ENCODE measurements around the gene LIN7A.

The LIN7A gene

DNA sequence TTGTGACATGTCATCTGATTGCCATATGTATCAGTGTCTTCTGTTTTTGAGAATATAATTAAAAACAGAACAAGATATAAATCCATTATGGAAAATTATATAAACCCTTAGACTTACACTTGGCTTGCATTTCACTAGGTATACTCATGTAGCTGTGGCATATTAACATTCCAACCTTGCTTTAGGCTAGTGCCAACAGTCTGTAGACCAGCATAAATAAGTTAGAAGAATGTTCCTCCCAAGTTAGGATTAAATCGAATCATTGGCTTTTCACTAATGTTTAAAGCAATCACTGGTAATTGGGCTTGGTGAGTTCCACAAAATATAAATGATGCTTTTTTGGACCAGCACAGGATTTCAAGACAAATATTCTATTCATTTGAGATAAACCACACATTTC is 103.0 kb downstream of the LIN7A start:
- DNase-seq, result no peak
- no peak for ATAC-seq (replicated peaks)

DNA sequence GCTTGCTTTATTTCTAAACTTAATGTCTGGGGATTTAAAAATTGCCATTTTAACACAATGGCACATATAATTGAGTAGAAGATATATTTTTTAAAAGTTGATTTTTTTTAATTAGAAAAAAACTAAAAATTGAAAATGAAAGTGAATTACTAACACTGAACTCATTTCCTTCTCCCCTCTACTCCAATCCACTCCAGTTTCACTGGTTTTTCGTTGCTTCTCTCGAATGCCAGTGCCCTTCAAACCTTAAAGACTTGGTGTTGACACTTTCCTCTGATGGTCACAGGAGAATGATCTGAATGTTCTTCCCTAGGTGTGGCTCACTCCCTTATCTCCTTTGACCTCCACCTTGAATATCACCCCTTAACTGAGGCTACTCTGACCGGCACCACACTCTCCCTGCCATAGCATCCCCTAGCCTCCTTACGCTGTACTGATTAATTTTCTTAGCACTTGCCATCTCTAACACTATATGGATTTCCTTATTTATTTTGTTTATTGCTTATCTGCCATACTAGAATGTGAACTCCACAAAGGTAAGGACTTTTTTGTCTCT is 107.1 kb downstream of the LIN7A start:
- Mint-ChIP-seq H3K27me3 (no peaks in the 10 kb centered on the region), H3K4me3 (no peak overlapping the region), H3K4me1 (ENCODE audit: low read depth in 2 of 2) (no peaks in the 10 kb centered on the region), H3K27ac (no peak overlapping the region), H3K9me3 (peaks cover 14 to 22% of the 10 kb centered on the region in 2 donors), H3K36me3 (ENCODE audit: insufficient read depth) (no peaks in the 10 kb centered on the region)
- ATAC-seq (replicated peaks) (no peak), DNase-seq (no peak)

More for the DNA sequence above, 103.0 kb downstream of the LIN7A start:
- Mint-ChIP-seq H3K4me3 (no peak overlapping the region), H3K4me1 (ENCODE audit: low read depth in 2 of 2) (no peaks in the 10 kb centered on the region), H3K27ac (no peak overlapping the region), H3K27me3 (no peaks in the 10 kb centered on the region), H3K36me3 (ENCODE audit: insufficient read depth) (no peaks in the 10 kb centered on the region), H3K9me3 (peaks cover 16 to 23% of the 10 kb centered on the region in 2 donors)

DNA sequence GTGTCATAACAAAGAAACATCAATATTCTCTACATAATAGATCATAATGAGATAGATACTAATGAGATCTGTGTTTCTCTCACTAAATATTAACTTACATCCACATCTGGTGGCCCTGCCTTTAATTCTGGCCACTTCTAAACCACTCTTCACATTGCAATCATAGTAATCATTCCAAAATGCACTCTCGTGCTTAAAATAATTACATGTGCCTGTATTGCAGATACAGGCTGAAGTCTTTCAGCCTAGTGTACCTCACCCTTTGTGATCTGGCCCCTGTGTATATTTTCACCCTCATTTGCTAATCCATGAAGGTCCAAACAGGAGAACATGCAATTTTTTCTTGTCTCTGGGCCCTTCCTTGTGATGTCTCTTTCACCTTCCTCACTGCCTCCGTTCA is 108.0 kb downstream of the LIN7A start:
- no peaks in the 10 kb centered on the region for H3K27me3 Mint-ChIP-seq
- H3K9me3 Mint-ChIP-seq, result peaks cover 14 to 22% of the 10 kb centered on the region in 2 donors
- no peak for DNase-seq
- H3K36me3 Mint-ChIP-seq (ENCODE audit: insufficient read depth), result no peaks in the 10 kb centered on the region
- H3K4me1 Mint-ChIP-seq (ENCODE audit: low read depth in 2 of 2), result no peaks in the 10 kb centered on the region
- H3K4me3 Mint-ChIP-seq, result no peak overlapping the region
- ATAC-seq (replicated peaks), result no peak
- no peak overlapping the region for H3K27ac Mint-ChIP-seq

DNA sequence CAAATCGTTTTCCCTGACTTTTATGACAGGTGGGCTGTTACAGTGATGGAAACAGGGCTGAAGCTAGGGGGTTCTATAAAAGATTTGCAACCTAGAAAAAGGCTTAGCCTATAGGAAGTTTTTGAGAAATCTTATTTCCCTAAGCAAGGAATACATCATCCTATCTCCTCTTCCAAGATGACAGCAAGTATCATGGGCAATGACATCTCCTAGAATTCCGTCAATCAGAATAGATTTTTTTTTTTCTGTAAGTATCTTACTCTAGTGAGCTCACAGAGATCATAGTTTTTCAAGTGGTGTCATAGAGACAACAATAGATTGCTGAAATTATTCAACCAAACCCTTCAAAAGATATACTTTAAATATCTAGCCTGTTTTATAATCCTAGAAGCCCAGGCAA is 112.2 kb downstream of the LIN7A start:
- H3K27me3 Mint-ChIP-seq, result no peaks in the 10 kb centered on the region
- no peak for DNase-seq
- no peak overlapping the region for H3K4me3 Mint-ChIP-seq
- H3K4me1 Mint-ChIP-seq (ENCODE audit: low read depth in 2 of 2), result no peaks in the 10 kb centered on the region
- ATAC-seq (replicated peaks), result no peak
- H3K9me3 Mint-ChIP-seq, result peaks cover 4 to 9% of the 10 kb centered on the region in 2 donors
- no peak overlapping the region for H3K27ac Mint-ChIP-seq
- peaks cover 4% of the 10 kb centered on the region for H3K36me3 Mint-ChIP-seq (ENCODE audit: insufficient read depth)

DNA sequence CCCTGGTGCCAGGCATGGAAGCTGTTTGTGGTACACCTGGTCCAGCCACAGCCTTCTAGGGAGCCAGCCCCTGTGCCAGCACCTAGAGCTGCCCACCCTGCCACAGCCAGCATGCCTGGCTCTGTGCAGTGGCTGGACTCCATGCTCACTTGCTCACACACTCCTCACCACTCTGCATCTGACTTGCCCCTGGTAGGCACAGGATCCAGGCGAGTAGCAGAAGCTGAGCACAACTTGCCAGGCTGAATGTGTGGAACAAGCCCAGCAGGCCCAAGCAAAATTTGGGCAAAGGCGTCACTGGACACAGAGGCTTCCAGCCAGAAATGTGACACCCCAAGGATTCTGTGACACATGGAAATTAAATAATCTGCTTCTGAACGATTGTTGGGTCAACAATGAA is 114.3 kb downstream of the LIN7A start:
- H3K9me3 Mint-ChIP-seq, result peaks cover 0 to 4% of the 10 kb centered on the region in 2 donors
- no peak for ATAC-seq (replicated peaks)
- H3K36me3 Mint-ChIP-seq (ENCODE audit: insufficient read depth), result peaks cover 4% of the 10 kb centered on the region
- no peak overlapping the region for H3K4me3 Mint-ChIP-seq
- no peaks in the 10 kb centered on the region for H3K4me1 Mint-ChIP-seq (ENCODE audit: low read depth in 2 of 2)
- H3K27ac Mint-ChIP-seq, result no peak overlapping the region
- no peak for DNase-seq
- H3K27me3 Mint-ChIP-seq, result no peaks in the 10 kb centered on the region

DNA sequence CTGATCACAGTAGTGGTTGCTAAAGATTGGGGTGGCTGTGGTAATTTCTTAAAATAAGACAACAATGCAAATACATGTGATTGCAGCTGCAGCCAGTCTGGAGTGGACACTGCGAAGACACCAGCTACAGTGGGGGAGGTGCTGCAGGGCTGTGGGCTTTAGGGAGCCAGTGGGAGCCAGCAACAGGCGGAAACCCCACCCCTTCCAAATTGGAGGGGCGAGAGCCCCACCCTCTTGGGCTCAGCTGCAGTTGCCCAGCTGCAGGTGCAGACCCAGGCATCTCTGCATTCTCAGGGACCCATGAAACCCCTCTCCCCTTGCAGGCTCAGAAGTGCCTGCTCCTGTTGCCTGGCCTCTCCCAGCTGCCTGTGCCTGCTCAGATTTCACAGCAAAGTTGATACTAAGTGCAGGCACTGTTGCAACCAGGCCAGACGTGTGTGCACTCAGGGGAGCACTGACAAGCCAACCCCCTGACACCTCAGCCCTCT is 116.2 kb downstream of the LIN7A start:
- no peaks in the 10 kb centered on the region for H3K4me1 Mint-ChIP-seq (ENCODE audit: low read depth in 2 of 2)

DNA sequence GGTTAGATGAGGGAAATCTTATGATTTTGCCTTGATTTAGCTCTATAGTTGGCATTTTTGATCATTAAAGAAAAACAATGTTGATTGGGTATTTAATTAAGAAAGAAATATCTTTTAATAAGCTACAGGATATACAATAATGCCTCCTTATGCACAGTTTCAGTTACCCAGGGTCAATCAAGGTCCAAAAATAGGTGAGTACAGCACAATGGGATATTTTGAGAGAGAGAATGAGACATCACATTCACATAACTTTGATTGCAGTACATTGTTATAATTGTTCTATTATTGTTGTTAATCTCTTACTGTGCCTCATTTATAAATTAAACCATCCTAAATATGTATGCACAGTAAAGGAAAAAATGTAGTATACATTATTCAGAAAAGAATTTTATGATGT is 118.9 kb downstream of the LIN7A start:
- no peak for ATAC-seq (replicated peaks)
- DNase-seq, result no peak
- Mint-ChIP-seq H3K27ac (no peak overlapping the region), H3K36me3 (ENCODE audit: insufficient read depth) (peaks cover 4% of the 10 kb centered on the region), H3K27me3 (no peaks in the 10 kb centered on the region), H3K9me3 (peaks cover 0 to 1% of the 10 kb centered on the region in 2 donors), H3K4me3 (no peak overlapping the region), H3K4me1 (ENCODE audit: low read depth in 2 of 2) (no peaks in the 10 kb centered on the region)

More for the DNA sequence above, 116.2 kb downstream of the LIN7A start:
- peaks cover 4% of the 10 kb centered on the region for H3K36me3 Mint-ChIP-seq (ENCODE audit: insufficient read depth)
- H3K9me3 Mint-ChIP-seq, result peaks cover 0 to 1% of the 10 kb centered on the region in 2 donors
- no peak for DNase-seq
- H3K4me3 Mint-ChIP-seq, result no peak overlapping the region
- H3K27me3 Mint-ChIP-seq, result no peaks in the 10 kb centered on the region
- H3K27ac Mint-ChIP-seq, result no peak overlapping the region
- no peak for ATAC-seq (replicated peaks)

DNA sequence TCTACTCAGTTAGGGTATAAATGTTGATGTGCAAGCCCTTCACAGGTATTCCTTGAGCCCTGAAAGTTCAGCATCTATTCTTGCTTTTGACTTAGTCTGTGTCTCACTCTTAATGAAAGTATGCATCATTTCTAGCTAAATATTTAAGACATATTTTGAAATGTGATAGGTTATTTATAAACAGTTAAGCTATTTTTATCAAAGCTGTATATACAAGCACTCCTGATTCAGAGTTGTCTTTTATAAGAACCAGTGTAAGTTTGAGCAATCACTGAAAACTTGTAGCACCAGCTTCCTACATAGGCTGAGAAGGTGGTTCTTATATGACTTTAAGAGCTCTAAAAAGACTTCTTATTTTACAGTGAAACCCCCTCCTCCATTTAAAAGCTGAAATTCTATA is 122.4 kb downstream of the LIN7A start:
- DNase-seq (no peak), ATAC-seq (replicated peaks) (no peak)
- H3K27me3 Mint-ChIP-seq, result no peaks in the 10 kb centered on the region
- no peaks in the 10 kb centered on the region for H3K4me1 Mint-ChIP-seq (ENCODE audit: low read depth in 2 of 2)
- no peak overlapping the region for H3K4me3 Mint-ChIP-seq
- no peak overlapping the region for H3K27ac Mint-ChIP-seq
- H3K36me3 Mint-ChIP-seq (ENCODE audit: insufficient read depth), result no peaks in the 10 kb centered on the region
- H3K9me3 Mint-ChIP-seq, result peaks cover 0 to 4% of the 10 kb centered on the region in 2 donors

DNA sequence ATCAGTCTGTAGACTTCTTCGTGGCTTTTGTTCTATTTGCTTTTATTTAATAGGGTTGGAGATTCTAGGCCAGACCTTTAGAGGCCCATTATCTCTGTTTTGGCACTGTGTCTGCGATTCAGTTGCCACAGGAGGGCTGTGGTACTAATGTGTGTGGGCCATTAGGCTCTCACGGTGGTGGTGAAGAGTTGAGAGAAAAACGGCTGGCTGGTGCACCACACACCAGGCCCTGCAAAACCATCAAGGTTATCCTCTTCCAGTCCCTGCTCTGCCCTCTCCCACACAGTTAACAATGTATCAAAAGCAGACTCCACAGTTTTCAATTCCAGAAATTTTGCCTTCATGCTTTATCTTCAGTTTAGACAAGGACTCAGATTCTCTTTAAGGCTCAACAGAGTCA is 123.3 kb downstream of the LIN7A start:
- Mint-ChIP-seq H3K36me3 (ENCODE audit: insufficient read depth) (no peaks in the 10 kb centered on the region), H3K9me3 (peaks cover 0 to 4% of the 10 kb centered on the region in 2 donors), H3K27ac (no peak overlapping the region), H3K4me1 (ENCODE audit: low read depth in 2 of 2) (no peaks in the 10 kb centered on the region), H3K4me3 (no peak overlapping the region), H3K27me3 (no peaks in the 10 kb centered on the region)
- ATAC-seq (replicated peaks) (no peak), DNase-seq (no peak)

DNA sequence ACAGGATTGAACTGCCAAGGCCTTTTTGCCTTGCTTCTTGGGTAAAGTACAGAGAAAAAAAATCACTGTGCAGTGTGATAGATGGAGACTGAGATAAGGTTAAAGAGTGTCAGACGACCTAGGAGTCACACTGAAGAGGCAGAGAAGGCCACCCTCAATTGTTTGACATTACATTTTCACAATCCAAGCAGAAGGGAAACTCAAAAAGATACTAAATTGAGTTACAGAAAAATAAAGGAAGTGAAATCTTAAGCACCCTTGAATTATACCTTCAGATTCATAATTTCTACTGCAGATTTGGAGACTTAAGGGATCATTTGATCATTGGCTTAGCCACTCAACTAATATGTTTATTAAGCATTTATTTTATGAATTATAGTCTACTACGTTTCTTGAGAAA is 123.9 kb downstream of the LIN7A start:
- Mint-ChIP-seq H3K4me1 (ENCODE audit: low read depth in 2 of 2) (no peaks in the 10 kb centered on the region), H3K9me3 (peaks cover 0 to 4% of the 10 kb centered on the region in 2 donors), H3K36me3 (ENCODE audit: insufficient read depth) (no peaks in the 10 kb centered on the region), H3K27ac (no peak overlapping the region), H3K27me3 (no peaks in the 10 kb centered on the region), H3K4me3 (no peak overlapping the region)
- ATAC-seq (replicated peaks) (no peak), DNase-seq (no peak)

DNA sequence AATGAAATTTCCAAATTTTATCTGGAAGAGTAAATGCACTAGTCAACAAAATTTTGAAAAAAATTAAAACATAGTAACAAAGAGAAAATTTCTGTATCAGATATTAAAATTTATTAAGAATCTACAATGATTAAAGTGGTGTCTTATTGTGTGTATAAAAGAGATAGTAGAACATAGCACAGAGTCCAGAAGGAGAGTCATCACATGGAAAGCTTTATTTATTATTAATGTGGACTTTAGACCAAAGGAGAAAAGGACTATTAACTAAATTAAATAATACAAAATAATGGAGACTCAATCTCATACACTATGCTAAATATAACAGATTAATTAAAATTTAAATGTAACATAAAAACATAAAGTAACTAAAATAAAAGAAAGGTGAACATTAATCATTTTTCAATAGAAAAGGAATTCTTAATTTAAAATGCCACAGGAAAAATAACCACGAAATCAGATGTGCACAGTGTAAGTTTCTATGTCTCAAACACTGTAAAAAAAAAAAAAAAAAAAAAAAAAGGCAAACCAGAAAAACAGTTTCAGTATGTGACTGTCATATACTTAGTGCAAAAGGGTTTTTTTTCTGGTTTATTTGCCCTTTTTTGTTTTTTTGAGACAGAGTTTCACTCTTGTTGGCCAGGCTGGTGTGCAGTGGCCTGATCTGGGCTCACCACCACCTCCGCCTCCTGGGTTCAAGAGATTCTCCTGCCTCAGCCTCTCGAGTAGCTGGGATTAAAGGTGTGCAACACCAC is 125.6 kb downstream of the LIN7A start:
- H3K4me3 Mint-ChIP-seq, result no peak overlapping the region
- no peaks in the 10 kb centered on the region for H3K27me3 Mint-ChIP-seq
- ATAC-seq (replicated peaks), result no peak
- DNase-seq, result no peak
- H3K36me3 Mint-ChIP-seq (ENCODE audit: insufficient read depth), result no peaks in the 10 kb centered on the region
- H3K4me1 Mint-ChIP-seq (ENCODE audit: low read depth in 2 of 2), result no peaks in the 10 kb centered on the region
- H3K27ac Mint-ChIP-seq, result no peak overlapping the region
- H3K9me3 Mint-ChIP-seq, result peaks cover 4 to 7% of the 10 kb centered on the region in 2 donors

DNA sequence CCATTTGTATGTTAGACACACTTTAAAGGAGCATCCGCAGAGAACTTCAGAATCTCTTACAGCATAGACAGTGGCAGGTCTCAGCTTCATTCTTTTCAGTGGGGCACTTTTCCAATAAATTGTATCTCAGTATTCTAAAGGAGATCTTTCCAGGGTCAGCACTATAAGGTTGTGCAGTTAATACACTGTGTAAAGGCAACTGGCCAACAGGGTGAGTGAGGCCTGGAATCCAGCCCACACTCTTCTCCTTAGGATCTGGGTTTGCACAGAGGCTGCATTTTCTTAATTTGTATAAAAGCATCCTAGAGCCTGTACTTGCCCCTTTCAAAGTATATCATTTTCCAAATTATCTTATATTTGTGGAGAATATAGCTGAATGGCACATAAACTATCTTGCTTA is 126.9 kb downstream of the LIN7A start:
- H3K9me3 Mint-ChIP-seq, result peaks cover 4 to 7% of the 10 kb centered on the region in 2 donors
- H3K27me3 Mint-ChIP-seq, result no peaks in the 10 kb centered on the region
- H3K27ac Mint-ChIP-seq, result no peak overlapping the region
- no peak overlapping the region for H3K4me3 Mint-ChIP-seq
- no peak for ATAC-seq (replicated peaks)
- no peaks in the 10 kb centered on the region for H3K36me3 Mint-ChIP-seq (ENCODE audit: insufficient read depth)
- no peaks in the 10 kb centered on the region for H3K4me1 Mint-ChIP-seq (ENCODE audit: low read depth in 2 of 2)
- DNase-seq, result no peak

DNA sequence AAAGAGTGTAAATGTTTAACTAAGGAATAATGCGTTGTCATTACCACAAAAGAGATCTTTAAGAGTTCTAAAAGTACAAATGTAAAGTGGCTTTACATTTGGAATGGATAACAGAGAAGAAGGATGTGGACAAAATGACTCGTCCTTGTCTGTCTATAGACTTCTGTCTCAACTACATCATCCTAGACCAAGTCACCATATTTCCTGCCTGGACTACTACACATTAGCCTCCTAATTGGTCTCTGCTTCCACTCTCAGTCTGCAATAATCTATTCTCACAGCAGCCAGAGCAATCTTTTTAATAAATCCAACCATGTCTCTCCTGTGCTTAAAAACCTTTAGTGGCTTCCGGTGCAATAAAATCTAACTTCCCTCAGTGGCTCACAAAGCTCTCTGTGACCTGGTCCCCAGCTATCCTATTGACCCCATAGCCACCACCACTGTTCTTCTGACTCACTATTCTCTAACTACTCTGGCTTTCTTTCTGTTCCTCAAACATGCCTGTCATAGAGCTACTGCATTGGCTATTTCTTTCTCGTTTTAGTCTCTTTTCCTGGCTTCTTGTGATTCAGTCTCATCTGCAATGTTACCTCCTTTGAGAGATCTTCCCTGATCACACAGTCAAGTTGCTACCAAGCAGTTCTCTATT is 130.0 kb downstream of the LIN7A start:
- H3K27me3 Mint-ChIP-seq, result no peaks in the 10 kb centered on the region
- ATAC-seq (replicated peaks) (no peak), DNase-seq (no peak)
- H3K36me3 Mint-ChIP-seq (ENCODE audit: insufficient read depth), result no peaks in the 10 kb centered on the region
- H3K9me3 Mint-ChIP-seq, result peaks cover 8 to 17% of the 10 kb centered on the region in 2 donors
- no peaks in the 10 kb centered on the region for H3K4me1 Mint-ChIP-seq (ENCODE audit: low read depth in 2 of 2)
- H3K4me3 Mint-ChIP-seq, result no peak overlapping the region
- H3K27ac Mint-ChIP-seq, result no peak overlapping the region

DNA sequence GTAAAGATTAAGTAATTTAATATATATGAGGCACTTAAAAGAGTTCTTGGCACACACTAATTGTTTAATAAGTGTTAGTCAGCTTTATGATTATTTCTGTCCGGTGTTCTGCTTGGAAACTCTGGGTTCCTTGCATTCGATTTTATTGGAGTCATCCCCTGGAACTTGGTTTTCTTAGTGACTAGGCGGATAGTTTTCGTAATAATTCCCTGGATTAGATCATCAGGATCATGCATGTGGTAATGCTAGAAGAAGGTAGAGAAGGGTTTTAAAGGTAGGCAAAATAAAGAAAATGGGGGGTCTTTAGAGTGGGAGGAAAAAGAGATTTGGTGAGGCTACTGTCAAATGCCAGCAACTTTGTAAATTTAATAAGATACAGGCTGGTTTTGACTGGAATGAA is 132.6 kb downstream of the LIN7A start:
- peaks cover 3% of the 10 kb centered on the region for H3K36me3 Mint-ChIP-seq (ENCODE audit: insufficient read depth)
- ATAC-seq (replicated peaks) (no peak), DNase-seq (no peak)
- no peaks in the 10 kb centered on the region for H3K4me1 Mint-ChIP-seq (ENCODE audit: low read depth in 2 of 2)
- H3K27ac Mint-ChIP-seq, result no peak overlapping the region
- H3K4me3 Mint-ChIP-seq, result no peak overlapping the region
- H3K27me3 Mint-ChIP-seq, result no peaks in the 10 kb centered on the region
- peaks cover 4 to 17% of the 10 kb centered on the region in 2 donors for H3K9me3 Mint-ChIP-seq

Data from effector memory CD8-positive, alpha-beta T cell (primary cell).